ENCODE data around the gene MARK1.

MARK1 gene

GRCh38 chr1:220690140-220691052, 162.5 kb downstream of the MARK1 start, which contains the start of gene C1orf115:
TSS of gene C1orf115 (plus strand) at chr1:220690363. CDS start at chr1:220690403, 40 bp downstream.
- peak; percentile 68 for DNase-seq

DNA sequence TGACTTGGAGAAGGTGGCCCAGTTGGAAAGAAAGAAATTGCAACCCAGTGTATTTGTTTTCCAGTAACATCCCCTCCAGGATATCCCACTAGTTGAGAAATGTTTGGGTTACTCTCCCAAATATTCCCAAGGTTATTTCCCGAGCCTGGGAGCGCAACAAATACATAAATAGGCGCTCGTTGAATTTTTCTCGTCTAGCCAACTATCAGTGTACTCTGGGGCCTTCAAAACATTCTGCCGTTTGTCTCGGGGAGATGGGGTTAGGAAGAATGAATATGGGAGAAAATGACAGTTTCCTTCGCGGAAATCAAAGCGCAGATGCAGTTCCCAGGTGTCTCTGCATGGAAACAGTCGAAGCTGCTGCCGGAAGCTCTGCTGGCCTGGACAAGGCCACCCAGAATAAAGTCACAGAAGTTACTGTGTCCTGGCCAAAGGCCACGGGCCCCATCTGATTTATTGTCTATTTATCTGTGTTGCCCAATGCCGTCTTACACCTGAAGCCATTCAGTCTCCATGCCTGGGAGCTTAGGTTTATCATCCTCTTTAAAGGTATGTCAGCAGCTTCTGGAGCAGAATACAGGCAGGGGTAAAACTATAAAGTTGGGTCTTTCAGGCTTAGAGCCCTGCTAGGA, 163.2 kb downstream of the MARK1 start:
- H3K4me3 ChIP-seq (ENCODE audit: low read depth, low read length): no peak overlapping the region
- TF ChIP-seq, protein P1, sequence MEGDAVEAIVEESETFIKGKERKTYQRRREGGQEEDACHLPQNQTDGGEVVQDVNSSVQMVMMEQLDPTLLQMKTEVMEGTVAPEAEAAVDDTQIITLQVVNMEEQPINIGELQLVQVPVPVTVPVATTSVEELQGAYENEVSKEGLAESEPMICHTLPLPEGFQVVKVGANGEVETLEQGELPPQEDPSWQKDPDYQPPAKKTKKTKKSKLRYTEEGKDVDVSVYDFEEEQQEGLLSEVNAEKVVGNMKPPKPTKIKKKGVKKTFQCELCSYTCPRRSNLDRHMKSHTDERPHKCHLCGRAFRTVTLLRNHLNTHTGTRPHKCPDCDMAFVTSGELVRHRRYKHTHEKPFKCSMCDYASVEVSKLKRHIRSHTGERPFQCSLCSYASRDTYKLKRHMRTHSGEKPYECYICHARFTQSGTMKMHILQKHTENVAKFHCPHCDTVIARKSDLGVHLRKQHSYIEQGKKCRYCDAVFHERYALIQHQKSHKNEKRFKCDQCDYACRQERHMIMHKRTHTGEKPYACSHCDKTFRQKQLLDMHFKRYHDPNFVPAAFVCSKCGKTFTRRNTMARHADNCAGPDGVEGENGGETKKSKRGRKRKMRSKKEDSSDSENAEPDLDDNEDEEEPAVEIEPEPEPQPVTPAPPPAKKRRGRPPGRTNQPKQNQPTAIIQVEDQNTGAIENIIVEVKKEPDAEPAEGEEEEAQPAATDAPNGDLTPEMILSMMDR (IDR thresholded peaks at IDR 0.05; ENCODE audit: low read depth, low read length): no peak
- H3K4me1 ChIP-seq: no peaks in the 10 kb centered on the region
- no peaks in the 10 kb centered on the region for H3K9me3 ChIP-seq
- H3K36me3 ChIP-seq: no peaks in the 10 kb centered on the region
- no peak for DNase-seq
- peaks cover 31% of the 10 kb centered on the region for H3K27me3 ChIP-seq

More at GRCh38 chr1:220690140-220691052, 162.5 kb downstream of the MARK1 start, which contains the start of gene C1orf115:
- Histone ChIP-seq H3K36me3 (no peaks in the 10 kb centered on the region), H3K27me3 (peaks cover 31% of the 10 kb centered on the region), H3K4me1 (no peaks in the 10 kb centered on the region), H3K9me3 (no peaks in the 10 kb centered on the region), H3K4me3 (ENCODE audit: low read depth, low read length) (peak within 1 kb of the TSS; percentile 51)
- TF ChIP-seq, protein P1 (IDR thresholded peaks at IDR 0.05; ENCODE audit: low read depth, low read length): peak; percentile 88

- Histone ChIP-seq H3K27me3 (peaks cover 31% of the 10 kb centered on the region), H3K9me3 (no peaks in the 10 kb centered on the region), H3K4me3 (ENCODE audit: low read depth, low read length) (no peak overlapping the region), H3K36me3 (no peaks in the 10 kb centered on the region), H3K4me1 (no peaks in the 10 kb centered on the region)
- DNase-seq: no peak
- TF ChIP-seq, protein P1 (IDR thresholded peaks at IDR 0.05; ENCODE audit: low read depth, low read length): no peak
These were observed 164.7 kb downstream of the MARK1 start for GRCh38 chr1:220692436-220693228.

DNA sequence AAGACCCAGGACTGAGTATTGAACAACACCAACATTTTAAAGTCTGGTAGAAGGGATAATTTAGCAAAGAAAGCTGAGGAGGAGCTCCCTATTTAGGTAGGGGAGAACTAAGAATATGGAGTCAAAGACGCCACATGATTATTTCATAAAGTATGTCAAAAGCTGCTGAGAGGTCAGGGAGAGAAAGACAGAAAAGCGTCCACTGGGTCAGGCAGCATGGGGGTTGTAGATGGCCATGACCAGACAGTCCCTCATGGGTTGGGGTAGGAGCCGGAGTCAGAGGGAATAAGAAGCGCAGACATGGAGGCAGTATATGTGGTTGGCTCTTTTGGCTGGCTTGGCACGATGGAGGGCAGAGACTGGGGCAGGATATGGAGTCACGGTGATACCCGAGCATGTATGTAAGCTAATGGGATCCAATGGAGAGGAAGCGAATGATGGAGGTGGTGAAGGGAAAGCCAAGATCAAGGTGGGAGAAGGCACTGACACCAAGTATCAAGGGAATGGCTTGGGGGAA, 167.0 kb downstream of the MARK1 start:
- H3K27me3 ChIP-seq: peaks cover 31% of the 10 kb centered on the region
- no peaks in the 10 kb centered on the region for H3K4me1 ChIP-seq
- TF ChIP-seq, protein P1 (IDR thresholded peaks at IDR 0.05; ENCODE audit: low read depth, low read length): no peak
- no peaks in the 10 kb centered on the region for H3K9me3 ChIP-seq
- DNase-seq: no peak
- no peak overlapping the region for H3K4me3 ChIP-seq (ENCODE audit: low read depth, low read length)
- no peaks in the 10 kb centered on the region for H3K36me3 ChIP-seq

GRCh38 chr1:220695426-220695825, 167.5 kb downstream of the MARK1 start:
- Histone ChIP-seq H3K36me3 (no peaks in the 10 kb centered on the region), H3K4me1 (no peaks in the 10 kb centered on the region), H3K4me3 (ENCODE audit: low read depth, low read length) (no peak overlapping the region), H3K27me3 (peaks cover 26% of the 10 kb centered on the region), H3K9me3 (no peaks in the 10 kb centered on the region)
- no peak for DNase-seq
- TF ChIP-seq, protein P1 (IDR thresholded peaks at IDR 0.05; ENCODE audit: low read depth, low read length): no peak
